Esophagus muscularis mucosa (tissue), 4 donors: ENCODE results near the gene KIFC1.

Experiments used
- EP300 ChIP-seq: sonication (generic); formaldehyde crosslinking; IDR thresholded peaks from one replicate; pipeline ENCODE4 v1.6.1; 2017; ENCODE audit warnings: antibody characterized with exemption
- POLR2A ChIP-seq: fragments of 450-650 bp; IDR thresholded peaks from one replicate; pipeline ENCODE4 v1.6.1; 2017; ENCODE audit warnings: antibody characterized with exemption, moderate library complexity, mild to moderate bottlenecking, low read depth
- POLR2AphosphoS5 ChIP-seq, 2 donors: sonication (generic); formaldehyde crosslinking; IDR thresholded peaks; one replicate each; pipeline ENCODE4 v1.6.1; 2017; ENCODE audit warnings: antibody characterized with exemption in 2 of 2
- TF ChIP-seq, protein P1 (sequence below), 3 experiments: fragments of 200-600 bp in 2 of 3; fragments of 450-650 bp in 1 of 3; sonication (generic) in 2 of 3; IDR thresholded peaks; one replicate each; pipeline ENCODE4 v1.5.1; 2017 to 2019; ENCODE audit warnings: antibody characterized with exemption in 3 of 3, mild to moderate bottlenecking in 2 of 3, moderate library complexity in 1 of 3

DNA sequence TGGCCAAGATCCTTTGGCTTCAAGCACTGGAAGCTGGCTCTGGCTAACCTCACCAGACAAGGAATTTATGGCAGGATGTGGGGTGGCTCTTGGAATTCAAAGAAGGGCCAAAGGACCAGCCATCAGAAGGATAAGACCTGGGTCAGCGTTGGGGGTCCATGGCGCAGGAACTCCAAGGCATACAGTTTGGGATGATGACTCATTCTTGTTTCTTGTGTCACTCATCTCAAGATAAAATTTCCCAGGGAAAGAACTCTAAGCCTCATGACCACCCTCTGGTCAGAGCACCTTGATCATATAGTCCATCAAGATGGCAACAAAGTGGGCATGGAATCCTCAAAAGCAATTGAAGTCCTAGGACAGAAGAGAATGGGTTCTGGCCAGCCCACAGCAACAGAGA is 67.6 kb downstream of the KIFC1 start:
- TF ChIP-seq POLR2AphosphoS5 (IDR thresholded peaks at IDR 0.05) (no peak), EP300 (no peak), POLR2A (no peak)
- TF ChIP-seq, protein P1, sequence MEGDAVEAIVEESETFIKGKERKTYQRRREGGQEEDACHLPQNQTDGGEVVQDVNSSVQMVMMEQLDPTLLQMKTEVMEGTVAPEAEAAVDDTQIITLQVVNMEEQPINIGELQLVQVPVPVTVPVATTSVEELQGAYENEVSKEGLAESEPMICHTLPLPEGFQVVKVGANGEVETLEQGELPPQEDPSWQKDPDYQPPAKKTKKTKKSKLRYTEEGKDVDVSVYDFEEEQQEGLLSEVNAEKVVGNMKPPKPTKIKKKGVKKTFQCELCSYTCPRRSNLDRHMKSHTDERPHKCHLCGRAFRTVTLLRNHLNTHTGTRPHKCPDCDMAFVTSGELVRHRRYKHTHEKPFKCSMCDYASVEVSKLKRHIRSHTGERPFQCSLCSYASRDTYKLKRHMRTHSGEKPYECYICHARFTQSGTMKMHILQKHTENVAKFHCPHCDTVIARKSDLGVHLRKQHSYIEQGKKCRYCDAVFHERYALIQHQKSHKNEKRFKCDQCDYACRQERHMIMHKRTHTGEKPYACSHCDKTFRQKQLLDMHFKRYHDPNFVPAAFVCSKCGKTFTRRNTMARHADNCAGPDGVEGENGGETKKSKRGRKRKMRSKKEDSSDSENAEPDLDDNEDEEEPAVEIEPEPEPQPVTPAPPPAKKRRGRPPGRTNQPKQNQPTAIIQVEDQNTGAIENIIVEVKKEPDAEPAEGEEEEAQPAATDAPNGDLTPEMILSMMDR (IDR thresholded peaks at IDR 0.05), result no peak
